NCI-H146 treated with DMSO at 0.1 percent for 48 hours (cell line): ENCODE data around the gene CEP20.

Experiments
- DNase-seq: peaks from one replicate; lab custom pipeline; 2025; ENCODE audit not compliant: unreplicated experiment; lab: John Stamatoyannopoulos, UW

The CEP20 gene

DNA sequence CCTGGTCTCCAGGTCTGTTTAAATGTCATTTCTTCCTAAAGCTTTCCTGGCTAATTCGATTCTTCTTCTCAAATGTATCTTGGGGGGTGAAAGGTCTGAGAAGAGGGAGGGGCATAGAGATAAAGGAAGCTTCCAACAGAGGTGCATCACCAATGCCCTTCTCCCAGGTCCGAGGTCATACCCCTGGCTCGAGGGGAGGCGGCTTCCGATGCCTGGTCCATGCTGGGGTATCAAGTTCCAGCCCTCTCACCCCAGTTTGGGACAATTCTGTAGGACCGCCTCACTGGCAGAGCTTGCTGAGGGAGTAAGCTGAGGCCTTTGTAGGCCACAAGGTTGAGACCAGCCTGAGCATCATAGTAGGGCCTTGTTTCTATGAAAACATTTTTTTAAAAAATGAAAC lies 10.3 kb upstream of the CEP20 start:
- DNase-seq = no peak

DNA sequence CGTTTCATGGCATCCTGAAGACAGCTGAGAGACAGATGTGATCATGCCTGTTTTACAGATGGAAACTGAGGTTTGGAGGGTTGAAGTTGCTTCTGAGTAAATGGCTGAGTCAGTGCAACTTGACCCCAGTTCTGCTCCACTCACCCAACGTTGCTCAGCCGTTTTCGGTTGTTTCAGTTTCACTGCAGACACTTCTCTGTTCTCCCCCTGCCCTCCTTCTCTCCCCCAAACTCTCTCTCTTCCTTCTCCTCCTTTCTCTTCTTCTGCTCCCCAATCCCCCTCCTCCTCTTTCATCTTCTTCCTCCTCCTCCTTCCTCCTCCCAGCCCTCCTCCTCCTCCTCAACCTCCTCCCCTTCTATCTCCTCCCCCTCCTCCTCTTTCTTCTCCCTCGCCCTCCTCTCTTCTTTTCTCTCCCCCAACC lies 9.4 kb upstream of the CEP20 start:
- no peak for DNase-seq

DNA sequence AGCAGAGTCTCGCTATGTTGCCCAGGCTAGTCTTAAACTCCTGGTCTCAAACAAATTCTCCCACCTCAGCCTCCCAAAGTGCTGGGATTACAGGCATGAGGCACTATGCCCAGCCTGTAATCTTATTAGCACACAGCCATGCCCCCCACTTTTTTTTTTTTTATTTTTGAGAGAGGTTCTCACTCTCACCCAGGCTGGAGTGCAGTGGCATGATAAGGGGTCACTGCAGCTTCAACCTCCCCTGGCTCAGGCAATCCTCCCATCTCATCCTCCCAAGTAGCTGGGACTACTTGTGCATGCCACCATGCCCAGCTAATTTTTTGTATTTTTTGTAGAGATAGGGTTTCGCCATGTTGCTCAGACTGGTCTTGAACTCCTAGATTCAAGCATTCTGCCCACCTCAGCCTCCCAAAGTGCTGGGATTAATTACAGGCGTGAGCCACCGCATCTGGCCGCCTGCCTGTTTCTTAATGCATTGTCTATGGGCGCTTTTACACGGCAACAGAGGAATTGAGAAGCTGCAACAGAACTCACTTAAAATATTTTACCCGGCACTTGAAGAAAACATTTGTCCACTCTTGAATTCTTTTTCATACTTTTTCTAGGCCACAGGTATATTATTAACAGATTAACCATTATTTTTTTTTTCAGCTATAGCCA lies 8.8 kb upstream of the CEP20 start:
- DNase-seq = no peak

DNA sequence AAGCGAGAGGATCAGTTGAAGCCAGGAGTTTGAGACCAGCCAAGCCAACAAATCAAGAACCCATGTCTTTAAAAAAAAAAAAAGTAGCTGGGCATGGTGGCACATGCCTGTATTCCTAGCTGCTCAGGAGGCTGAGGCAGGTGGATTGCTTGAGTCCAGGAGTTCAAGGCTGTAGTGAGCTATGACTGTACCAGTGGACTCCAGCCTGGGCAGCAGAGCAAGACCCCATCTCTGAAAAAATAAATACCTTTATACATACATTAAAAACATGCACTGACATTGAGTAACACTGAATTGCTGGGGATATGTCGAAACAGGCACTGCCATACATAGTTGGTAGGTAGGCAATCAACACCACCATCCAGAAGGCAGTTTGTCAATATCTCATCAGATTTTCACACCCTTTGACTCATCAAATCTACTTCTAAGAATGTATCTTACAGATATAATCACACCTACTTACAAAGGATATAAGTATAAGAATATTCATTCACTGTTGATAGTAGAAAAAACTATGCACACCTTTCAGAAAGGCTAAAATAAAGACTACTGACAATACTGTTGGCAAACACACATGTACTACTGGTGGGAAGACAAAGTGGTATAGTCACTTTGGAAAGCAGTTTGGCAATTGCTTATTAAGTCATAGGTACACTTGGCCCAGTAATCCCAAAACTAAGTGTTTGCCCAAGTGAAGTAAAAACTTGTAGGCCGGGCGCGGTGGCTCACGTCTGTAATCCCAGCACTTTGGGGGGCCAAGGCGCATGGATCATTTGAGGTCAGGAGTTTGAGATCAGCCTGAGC lies 6.4 kb upstream of the CEP20 start:
- no peak for DNase-seq

DNA sequence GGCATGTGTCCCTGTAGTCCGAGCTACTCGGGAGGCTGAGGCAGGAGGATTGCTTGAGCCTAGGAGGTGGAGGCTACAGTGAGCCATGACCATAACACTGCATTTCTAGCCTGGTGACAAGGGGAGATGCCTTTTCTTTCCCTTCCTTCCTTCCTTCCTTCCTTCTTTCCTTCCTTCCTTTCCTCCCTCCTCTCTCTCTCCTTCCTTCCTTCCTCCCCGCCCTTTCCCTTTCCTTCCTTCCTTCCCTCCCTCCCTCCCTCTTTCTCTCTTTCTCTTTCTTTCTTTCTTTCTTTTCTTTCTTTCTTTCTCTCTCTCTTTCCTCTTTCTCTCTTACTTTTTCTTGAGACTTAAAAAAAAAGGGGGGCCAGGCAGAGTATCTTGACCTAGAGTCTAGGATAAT lies 3.1 kb upstream of the CEP20 start:
- no peak for DNase-seq

DNA sequence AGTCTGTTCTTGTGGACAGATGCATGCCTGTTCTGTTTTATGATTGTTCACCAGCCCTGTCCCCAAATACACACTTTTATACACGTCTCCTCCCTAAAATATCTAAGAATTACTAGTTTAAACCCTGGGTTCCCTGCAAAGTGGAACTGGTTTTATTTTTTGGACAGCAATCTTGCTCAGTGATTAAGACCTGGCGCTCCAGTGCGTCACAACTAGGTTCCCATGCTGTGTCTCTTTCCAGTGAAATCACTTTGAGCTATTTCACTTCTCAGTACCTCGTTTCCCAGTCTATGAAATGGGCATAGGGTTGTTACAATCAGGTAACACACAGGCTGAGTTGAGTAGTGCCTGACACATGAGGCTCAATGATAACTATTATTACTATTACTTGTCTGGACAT lies 1.1 kb downstream of the CEP20 start:
- no peak for DNase-seq

DNA sequence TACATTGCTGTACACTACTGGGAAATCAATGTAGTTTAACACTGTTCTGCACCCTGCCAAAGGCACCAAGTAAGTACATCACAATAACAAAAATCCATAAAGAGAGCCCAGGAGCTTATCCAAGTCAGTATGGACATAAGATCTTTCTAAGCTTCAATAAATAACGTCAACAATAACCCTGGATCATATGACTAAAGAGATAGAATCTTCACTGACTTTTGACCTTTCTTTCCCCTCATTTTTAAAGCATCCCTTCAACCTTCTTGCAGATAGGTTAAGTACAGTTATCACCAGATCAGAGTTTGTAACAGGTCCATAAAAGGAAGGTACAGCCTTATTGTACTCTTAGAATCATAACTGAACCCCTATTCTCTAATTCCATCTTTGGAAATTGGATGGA lies 2.3 kb downstream of the CEP20 start:
- DNase-seq = no peak

DNA sequence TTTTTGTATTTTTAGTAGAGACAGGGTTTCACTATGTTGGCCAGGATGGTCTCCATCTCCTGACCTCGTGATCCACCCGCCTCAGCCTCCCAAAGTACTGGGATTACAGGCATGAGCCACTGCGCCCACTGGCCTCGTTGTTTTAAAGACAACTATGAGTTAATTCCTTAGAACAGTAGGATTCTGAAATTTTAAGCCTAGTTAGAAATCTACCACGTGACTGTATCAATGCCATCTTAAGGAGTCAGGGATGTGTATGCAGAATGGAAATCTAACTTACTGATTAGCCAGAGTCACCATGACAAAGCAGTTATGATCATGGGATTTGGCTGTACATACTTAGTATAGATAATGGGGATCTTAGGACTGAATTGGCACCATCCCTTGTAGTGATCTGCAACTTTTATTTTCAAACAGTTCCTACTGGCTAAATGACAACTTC lies 2.8 kb downstream of the CEP20 start:
- no peak for DNase-seq

DNA sequence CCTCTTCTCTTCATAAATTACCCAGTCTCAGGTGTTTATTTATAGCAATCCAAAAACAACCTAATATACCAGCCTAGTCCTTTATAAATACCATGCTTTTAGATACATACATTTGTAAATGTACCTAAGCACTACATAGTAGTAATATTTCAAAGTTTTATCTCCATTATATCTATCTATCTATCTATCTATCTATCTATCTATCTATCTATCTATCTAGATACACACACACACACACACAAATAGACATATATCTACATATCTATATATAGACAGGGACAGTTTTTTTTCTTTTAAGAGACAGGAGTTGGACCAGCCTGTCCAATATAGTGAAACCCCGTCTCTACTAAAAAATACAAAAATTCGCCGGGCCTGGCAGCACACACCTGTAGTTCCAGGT lies 5.8 kb downstream of the CEP20 start:
- no peak for DNase-seq

DNA sequence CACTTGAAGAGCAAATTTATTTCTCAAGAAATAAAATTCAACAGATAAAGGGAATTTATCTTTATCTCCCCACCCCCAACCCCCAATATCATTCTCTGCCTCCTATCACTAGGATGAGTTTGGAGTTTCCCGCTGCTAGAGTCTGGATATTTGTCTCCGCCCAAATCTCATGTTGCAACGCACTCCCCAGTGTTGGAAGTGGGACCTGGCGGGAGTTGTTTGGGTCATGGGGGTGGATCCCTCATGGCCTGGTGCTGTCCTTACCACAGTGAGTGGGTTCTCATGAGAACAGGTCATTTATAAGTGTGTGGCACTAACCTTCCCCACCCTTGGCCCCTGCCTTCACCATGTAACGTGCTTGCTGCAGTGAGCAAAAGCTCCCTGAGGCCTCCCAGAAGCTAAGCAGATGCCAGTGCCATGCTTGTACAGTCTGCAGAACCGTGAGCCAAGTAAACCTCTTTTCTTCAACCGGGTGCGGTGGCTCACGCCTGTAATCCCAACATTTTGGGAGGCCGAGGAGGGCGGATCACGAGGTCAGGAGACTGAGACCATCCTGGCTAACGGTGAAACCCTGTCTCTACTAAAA lies 6.5 kb downstream of the CEP20 start:
- DNase-seq = no peak

DNA sequence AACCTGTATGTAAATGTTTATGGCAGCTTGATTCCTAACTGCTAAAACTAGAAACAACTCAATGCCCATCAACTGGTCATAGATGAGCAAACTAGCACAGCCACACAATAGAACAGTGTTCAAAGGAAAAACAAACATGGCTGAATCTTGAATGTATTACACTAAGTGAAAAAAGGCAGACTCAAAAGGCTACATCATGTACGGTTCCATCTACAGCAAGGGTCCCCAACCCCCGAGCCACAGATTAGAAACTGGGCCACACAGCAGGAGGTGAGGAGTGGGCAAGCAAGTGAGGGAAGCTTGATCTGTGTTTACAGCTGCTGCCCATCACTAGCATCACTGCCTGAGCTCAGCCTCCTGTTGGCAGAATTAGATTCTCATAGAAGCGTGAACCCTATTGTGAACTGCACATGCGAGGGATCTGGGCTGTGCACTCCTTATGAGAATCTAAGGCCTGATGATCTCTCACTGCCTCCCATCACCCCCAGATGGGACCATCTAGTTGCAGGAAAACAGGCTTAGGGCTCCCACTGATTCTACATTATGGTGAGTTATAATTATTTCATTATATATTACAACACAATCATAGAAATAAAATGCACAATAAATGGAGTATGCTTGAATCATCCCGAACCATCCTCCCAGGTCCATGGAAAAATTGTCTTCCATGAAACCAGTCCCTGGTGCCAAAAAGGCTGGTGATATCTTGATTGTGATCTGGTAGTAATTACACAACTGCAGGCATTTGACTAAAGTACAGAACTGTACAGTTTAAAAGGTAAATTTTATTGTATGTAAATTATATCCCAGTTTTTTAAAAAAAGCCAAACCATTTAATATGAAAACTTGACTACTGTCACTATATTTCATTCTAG lies 7.7 kb downstream of the CEP20 start:
- no peak for DNase-seq

DNA sequence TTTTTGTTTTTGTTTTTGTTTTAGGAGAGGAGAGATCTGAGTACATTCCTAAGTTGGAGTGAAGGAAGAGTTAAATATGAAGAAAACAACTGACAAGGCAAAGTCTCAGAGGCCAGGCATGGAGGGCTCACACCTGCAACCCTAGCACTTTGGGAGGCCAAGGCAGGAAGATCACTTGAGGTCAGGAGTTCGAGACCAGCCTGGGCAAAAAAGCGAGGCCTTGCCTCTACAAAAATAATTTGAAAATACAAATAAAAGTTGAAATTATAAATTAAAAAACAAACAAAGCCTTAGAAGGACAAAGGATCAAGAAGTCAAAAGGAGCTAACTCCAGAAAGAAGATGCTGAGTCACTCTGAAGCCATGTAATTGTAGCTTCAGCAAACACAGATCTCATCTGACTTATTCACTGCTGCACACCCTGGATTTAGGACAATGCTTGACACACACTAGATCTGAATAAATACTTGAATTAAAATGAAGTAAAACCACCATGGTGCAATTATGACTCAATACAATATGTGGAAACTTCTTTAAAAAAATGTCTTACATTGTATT lies 9.1 kb downstream of the CEP20 start:
- DNase-seq = no peak

DNA sequence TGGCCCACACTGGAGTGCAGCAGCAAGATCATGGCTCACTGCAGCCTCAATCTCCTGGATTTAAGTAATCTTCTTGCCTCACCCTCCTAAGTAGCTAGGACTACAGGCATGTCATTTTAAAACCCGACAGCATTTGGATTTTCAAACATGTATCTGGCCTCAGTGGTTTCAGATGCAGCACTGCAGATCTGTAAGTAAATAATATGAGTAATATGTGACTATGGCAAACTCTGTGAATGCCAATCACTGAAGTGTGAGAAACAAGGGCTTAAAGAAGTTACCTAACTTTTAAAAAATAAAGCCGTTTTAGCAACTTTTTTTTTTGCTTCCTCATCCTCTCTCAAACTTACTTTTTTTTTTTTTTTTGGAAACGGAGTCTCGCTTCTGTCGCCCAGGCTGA lies 11.9 kb downstream of the CEP20 start:
- no peak for DNase-seq

DNA sequence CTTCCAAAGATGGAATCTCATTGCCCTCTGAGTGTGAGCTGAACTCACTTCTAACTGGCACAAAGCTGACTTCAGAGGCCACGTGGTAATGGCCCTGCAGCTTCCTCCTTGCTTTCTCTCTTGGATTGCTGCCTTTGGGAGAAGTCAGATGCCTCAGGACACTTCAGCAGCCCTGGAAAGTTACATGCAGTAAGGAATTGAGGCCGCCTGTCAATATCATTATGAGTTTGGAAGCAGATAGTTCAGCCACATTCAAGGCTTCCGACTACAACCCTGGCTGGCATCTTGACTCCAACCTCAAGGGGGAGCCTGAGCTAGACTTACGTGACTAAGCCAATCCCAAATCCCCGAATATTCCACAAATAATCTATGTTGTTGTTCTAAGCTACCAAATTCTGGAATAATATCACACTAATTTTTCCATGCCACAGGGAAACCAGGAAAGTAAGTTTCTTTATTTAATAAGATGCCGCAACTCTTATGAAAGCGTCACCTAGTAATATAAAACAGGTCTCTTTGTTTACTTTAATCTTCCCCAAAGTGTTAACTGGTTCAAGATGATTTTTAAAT lies 13.6 kb downstream of the CEP20 start:
- no peak for DNase-seq

DNA sequence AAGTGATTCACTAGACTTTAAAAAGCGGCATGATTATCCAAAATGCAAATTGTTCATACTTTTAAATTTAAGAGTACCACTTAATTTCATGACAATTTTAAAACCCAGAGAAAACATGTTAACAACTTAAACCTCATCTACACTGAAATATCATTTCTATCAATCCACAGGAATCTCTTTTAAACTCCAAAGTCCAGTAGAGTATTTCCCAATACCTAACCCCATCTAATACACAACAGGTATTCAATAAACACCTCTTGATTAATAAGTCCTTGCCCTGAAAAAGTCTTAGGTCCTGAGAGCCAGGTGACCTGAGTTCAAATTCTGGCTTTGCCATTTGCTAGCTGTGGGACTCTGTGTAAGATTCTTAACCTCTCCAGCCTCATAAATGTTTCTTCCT lies 14.7 kb downstream of the CEP20 start:
- DNase-seq = no peak

DNA sequence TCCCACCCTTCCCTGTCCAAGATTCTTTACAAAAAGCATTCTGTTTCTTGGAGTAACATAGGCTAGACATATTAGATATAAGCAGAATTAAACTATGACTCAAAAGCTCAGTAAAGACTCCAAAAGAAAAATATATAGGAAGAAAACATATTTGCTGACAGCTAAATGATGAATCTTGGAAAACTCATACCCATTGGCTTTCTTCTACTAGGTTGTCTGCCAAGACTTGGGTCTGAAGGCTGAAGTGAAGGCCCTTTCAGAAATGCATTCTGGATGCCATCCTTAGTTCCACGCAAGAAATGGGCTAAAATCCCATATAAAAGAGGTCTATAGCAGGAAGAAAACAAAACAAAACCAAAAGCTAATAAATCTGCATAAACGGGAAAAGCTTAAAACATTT lies 15.1 kb downstream of the CEP20 start:
- no peak for DNase-seq

DNA sequence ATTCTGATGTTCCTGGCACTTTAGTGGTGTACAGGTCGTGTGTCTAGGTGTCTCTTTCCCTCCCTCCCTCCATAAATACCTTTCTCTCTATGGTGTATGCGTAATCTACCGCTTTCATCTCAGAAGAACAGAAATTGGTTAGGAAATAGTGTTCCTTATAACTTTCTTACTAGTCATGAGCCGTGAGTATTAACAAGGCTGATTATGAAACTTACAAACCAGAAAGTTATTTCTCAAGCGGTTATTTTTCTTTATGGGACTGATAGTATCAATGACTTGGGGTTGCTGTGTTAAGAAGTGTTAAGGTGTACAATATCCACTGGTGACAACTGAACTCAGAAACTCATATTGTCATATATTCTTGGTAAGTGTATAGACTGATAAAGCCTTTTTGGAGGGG lies 18.4 kb downstream of the CEP20 start:
- DNase-seq = no peak

DNA sequence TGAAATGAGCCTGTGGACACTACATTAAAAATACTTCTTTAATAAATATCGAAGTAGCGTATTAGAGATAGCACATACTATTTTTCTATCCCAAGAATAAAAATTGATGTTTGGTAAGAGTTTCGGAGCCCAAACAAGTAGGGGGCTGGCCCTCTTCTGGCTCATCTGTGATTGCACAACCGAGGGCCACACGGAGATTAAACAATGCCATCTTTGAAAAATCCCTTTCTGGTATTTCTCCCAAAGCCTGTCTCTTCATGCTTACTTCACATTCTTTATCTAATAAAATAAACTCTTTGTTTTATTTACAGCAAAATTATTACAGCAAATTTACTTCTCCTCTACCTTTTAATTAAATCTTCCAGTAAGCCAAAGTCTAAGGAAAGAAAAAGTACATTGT lies 22.0 kb downstream of the CEP20 start:
- DNase-seq = no peak

DNA sequence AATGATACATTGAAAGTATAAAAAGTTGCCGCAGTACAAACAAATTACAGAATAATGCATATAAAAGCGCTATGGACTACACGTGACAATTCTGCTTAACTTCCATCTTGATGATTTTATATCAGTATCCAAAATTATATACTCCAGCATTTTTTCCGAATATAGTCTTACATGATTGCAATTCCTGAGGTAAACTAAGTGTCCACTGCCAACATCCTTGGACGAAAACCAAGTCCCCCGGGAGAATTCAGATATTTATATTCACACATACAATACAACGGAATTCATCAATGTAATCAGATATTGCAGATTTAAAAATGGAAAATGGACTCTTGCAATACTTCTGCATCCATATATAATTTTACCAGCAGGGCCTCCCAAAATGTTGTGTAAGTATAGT lies 22.7 kb downstream of the CEP20 start:
- no peak for DNase-seq

DNA sequence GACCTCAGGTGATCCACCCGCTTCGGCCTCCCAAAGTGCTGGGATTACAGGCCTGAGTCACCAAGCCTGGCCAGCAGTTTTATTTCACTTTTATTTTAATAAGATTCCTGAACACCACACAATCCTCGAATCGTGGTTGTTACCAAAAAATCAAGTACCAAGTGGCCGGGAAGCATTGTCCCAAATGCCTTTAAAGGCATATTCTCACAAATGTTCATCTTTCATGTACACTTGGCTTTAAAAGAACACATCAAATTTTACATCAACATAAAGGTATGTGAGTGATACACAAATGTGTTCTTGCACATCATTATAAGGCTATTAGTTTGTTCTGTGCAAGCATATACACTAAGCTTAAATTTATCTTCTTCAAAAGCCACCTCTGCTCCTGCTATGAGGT lies 23.5 kb downstream of the CEP20 start:
- DNase-seq = no peak

DNA sequence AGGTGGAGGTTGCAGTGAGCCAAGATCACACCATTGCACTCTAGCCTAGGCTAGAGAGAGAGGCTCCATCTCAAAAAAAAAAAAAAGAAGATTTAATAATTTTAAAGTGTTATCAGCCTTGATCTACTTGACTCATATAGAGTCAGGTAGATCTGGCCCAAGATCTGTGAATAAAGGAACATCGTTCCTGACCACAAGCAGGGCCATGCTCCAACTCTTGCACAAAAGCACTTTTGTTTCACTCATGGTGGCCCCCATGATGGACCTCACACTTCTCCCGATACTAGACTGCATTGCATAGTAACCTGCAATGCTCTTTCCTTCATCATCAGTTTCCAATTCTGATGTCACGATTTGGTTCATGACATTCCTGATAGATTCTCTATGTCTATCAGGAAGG lies 26.4 kb downstream of the CEP20 start:
- no peak for DNase-seq
